HCT116 (cell line): ENCODE measurements around the gene CCDC85B. TPM values are rescaled to one million over a fixed set of nuclear protein-coding genes. Genes with fewer than 3 reads are reported as not detected.

Experiments
- ATAC-seq: fragments of 200-7000 bp; cut with Tn5 transposase; 2 replicates; pipeline ENCODE4 v1.9.1; 2020; ENCODE audit warnings: mild to moderate bottlenecking, moderate library complexity
- BruUV-seq: library from RNA; stranded (reverse); fragments of 400-500 nt; replicated peaks from 2 replicates; lab custom pipeline; 2021; lab: Mats Ljungman, UMichigan
- CTCF ChIA-PET: fragments of 300-600 bp; sonication (Branson Sonifier 250); formaldehyde crosslinking; loops from one replicate; lab custom pipeline; 2021; ENCODE audit warnings: antibody characterized with exemption; lab: Charles Lee
- POLR2A ChIA-PET: fragments of 300-600, 350-600 bp; sonication (Branson Sonifier 250); formaldehyde crosslinking; loops from one replicate; lab custom pipeline; 2021; ENCODE audit warnings: antibody characterized with exemption; lab: Charles Lee
- RAD21 ChIA-PET, 2 experiments: fragments of 300-600 bp; sonication (Branson Sonifier 250); formaldehyde crosslinking; loops; one replicate each; lab custom pipeline; 2023; ENCODE audit warnings: low total read pairs in 2 of 2; ENCODE audit not compliant: uncharacterized antibody in 2 of 2, unreplicated experiment in 2 of 2, low non-redundant PET in 1 of 2; lab: Charles Lee
- DNase-seq: peaks from one replicate; pipeline ENCODE4 v3.0.0-alpha.2; 2010; ENCODE audit warnings: low read depth, low spot score
- H2AFZ ChIP-seq: fragments of 200-600 bp; shearing (Covaris generic), sonication (generic); 2 replicates; pipeline ENCODE4 v1.6.1; 2017; ENCODE audit warnings: low read depth, mixed run types, mixed read lengths, antibody characterized with exemption, low read length; ENCODE audit not compliant: poor library complexity, severe bottlenecking
- H3K27ac ChIP-seq: 2 replicates; pipeline ENCODE4 v1.5.1; 2012; ENCODE audit warnings: low read depth, low read length
- H3K27me3 ChIP-seq: fragments of 200-600 bp; sonication (generic); 2 replicates; pipeline ENCODE4 v1.6.1; 2016; ENCODE audit warnings: mixed run types, low read length, mixed read lengths; ENCODE audit not compliant: insufficient read depth
- H3K36me3 ChIP-seq, 2 experiments: fragments of 200-500 bp in 1 of 2; fragments of 200-600 bp in 1 of 2; sonication (Bioruptor generic) in 1 of 2; sonication (generic) in 1 of 2; 2 replicates each; pipeline versions ENCODE4 v1.5.1 to v1.6.1; 2014 to 2016; ENCODE audit warnings: low read length in 2 of 2, inconsistent platforms in 1 of 2, mixed read lengths in 1 of 2, mixed run types in 1 of 2; ENCODE audit not compliant: insufficient read depth in 2 of 2, control insufficient read depth in 1 of 2
- H3K4me1 ChIP-seq, 2 experiments: fragments of 200-600 bp in 1 of 2; sonication (generic) in 1 of 2; 2 replicates each; pipeline versions ENCODE4 v1.5.1 to v1.6.1; 2012 to 2017; ENCODE audit warnings: low read length in 2 of 2, inconsistent platforms in 1 of 2, mild to moderate bottlenecking in 1 of 2, mixed read lengths in 1 of 2, mixed run types in 1 of 2, moderate library complexity in 1 of 2; ENCODE audit not compliant: insufficient read depth in 2 of 2, control insufficient read depth in 1 of 2
- H3K4me2 ChIP-seq: fragments of 200-600 bp; sonication (generic); 2 replicates; pipeline ENCODE4 v1.6.1; 2017; ENCODE audit warnings: mixed run types, low read length, mixed read lengths
- H3K4me3 ChIP-seq, 2 experiments: fragments of 200-600 bp in 1 of 2; sonication (generic) in 1 of 2; replicated peaks in 1 of 2; 2 replicates each; pipeline ENCODE4 v1.5.1; 2011 to 2016; ENCODE audit warnings: low read length in 2 of 2, control low read depth in 1 of 2, low read depth in 1 of 2, mild to moderate bottlenecking in 1 of 2, mixed read lengths in 1 of 2, mixed run types in 1 of 2
- H3K79me2 ChIP-seq: fragments of 200-600 bp; sonication (generic); 2 replicates; pipeline ENCODE4 v1.6.1; 2017; ENCODE audit warnings: mild to moderate bottlenecking, mixed run types, low read length, moderate library complexity, mixed read lengths; ENCODE audit not compliant: insufficient read depth
- H3K9ac ChIP-seq: fragments of 200-600 bp; sonication (generic); 2 replicates; pipeline ENCODE4 v1.6.1; 2016; ENCODE audit warnings: low read length, mixed read lengths
- H3K9me2 ChIP-seq: fragments of 200-600 bp; sonication (generic), shearing (Covaris generic); 2 replicates; pipeline ENCODE4 v1.6.1; 2017; ENCODE audit warnings: mixed run types, mild to moderate bottlenecking, moderate library complexity; ENCODE audit not compliant: insufficient read depth
- H3K9me3 ChIP-seq, 2 experiments: fragments of 200-500 bp in 1 of 2; fragments of 200-600 bp in 1 of 2; sonication (Bioruptor generic) in 1 of 2; sonication (generic) in 1 of 2; 2 replicates each; pipeline ENCODE4 v1.6.1; 2014 to 2017; ENCODE audit warnings: low read length in 2 of 2, mixed read lengths in 2 of 2, inconsistent platforms in 1 of 2, low read depth in 1 of 2, mild to moderate bottlenecking in 1 of 2, mixed run types in 1 of 2, moderate library complexity in 1 of 2; ENCODE audit not compliant: control insufficient read depth in 1 of 2, insufficient read depth in 1 of 2
- H4K20me1 ChIP-seq: fragments of 200-600 bp; sonication (generic), shearing (Covaris generic); 2 replicates; pipeline ENCODE4 v1.6.1; 2017; ENCODE audit warnings: mixed run types, mild to moderate bottlenecking, moderate library complexity; ENCODE audit not compliant: insufficient read depth
- CBX3 ChIP-seq: IDR thresholded peaks from 2 replicates; pipeline ENCODE4 v1.6.1; 2012; ENCODE audit warnings: low read depth
- EGR1 ChIP-seq: IDR thresholded peaks from 2 replicates; pipeline ENCODE4 v1.6.1; 2012; ENCODE audit warnings: low read depth
- ELF1 ChIP-seq: IDR thresholded peaks from 2 replicates; pipeline ENCODE4 v1.6.1; 2012; ENCODE audit warnings: low read depth, borderline replicate concordance
- EZH2 ChIP-seq: fragments of 200-600 bp; sonication (generic); IDR thresholded peaks from 2 replicates; pipeline ENCODE4 v1.6.1; 2017; ENCODE audit warnings: antibody characterized with exemption, mixed run types
- FOSL1 ChIP-seq: IDR thresholded peaks from 2 replicates; pipeline ENCODE4 v1.6.1; 2012; ENCODE audit warnings: low read depth
- JUND ChIP-seq: IDR thresholded peaks from 2 replicates; pipeline ENCODE4 v1.6.1; 2012
- POLR2A ChIP-seq: IDR thresholded peaks from 2 replicates; pipeline ENCODE4 v1.7.0; 2011; ENCODE audit warnings: borderline replicate concordance; ENCODE audit not compliant: insufficient read depth, insufficient read length; ENCODE audit errors: extremely low read depth
- SIN3A ChIP-seq: IDR thresholded peaks from 2 replicates; pipeline ENCODE4 v1.6.1; 2012; ENCODE audit warnings: low read depth
- SP1 ChIP-seq: IDR thresholded peaks from 2 replicates; pipeline ENCODE4 v1.6.1; 2012; ENCODE audit warnings: low read depth
- SRF ChIP-seq: IDR thresholded peaks from 2 replicates; pipeline ENCODE4 v1.6.1; 2012; ENCODE audit warnings: low read depth
- TCF7L2 ChIP-seq: IDR thresholded peaks from 2 replicates; pipeline ENCODE4 v1.7.0; 2011; ENCODE audit warnings: borderline replicate concordance, inconsistent platforms; ENCODE audit not compliant: insufficient read depth, insufficient read length; ENCODE audit errors: extremely low read depth
- ZFX ChIP-seq: fragments of 450-650 bp; IDR thresholded peaks from 2 replicates; pipeline ENCODE4 v1.6.1; 2017
- ZNF274 ChIP-seq: fragments of 200-500 bp; sonication (Bioruptor generic); IDR thresholded peaks from 2 replicates; pipeline ENCODE4 v1.6.1; 2014; ENCODE audit warnings: mild to moderate bottlenecking, low read depth, low read length, inconsistent platforms
- intact Hi-C: fragments of 100-400 bp; cut with micrococcal nuclease; formaldehyde crosslinking; loops from 2 replicates; pipeline ENCODE4 v1.10.0; 2022
- total RNA-seq: library from RNA; stranded (reverse); gene quantifications from one replicate; pipeline ENCODE4 v1.2.1, GENCODE V29; 2021; ENCODE audit not compliant: unreplicated experiment
- TF ChIP-seq, protein P1 (sequence below): IDR thresholded peaks from 2 replicates; pipeline ENCODE4 v1.6.1; 2012
- TF ChIP-seq, protein P2 (sequence below), 3 experiments: fragments of 200-600 bp in 1 of 3; sonication (generic) in 1 of 3; IDR thresholded peaks in 2 of 3; conservative IDR thresholded peaks in 1 of 3; 2 replicates each; pipeline ENCODE4 v1.5.1; 2012 to 2017; ENCODE audit warnings: low read depth in 2 of 3, low read length in 2 of 3, antibody characterized with exemption in 1 of 3, borderline replicate concordance in 1 of 3, control low read depth in 1 of 3, mild to moderate bottlenecking in 1 of 3, mixed read lengths in 1 of 3, mixed run types in 1 of 3, moderate library complexity in 1 of 3; ENCODE audit not compliant: insufficient read depth in 1 of 3

Gene CCDC85B
- total RNA-seq, 1 experiment from 2014 or later, result 84.3 TPM

DNA sequence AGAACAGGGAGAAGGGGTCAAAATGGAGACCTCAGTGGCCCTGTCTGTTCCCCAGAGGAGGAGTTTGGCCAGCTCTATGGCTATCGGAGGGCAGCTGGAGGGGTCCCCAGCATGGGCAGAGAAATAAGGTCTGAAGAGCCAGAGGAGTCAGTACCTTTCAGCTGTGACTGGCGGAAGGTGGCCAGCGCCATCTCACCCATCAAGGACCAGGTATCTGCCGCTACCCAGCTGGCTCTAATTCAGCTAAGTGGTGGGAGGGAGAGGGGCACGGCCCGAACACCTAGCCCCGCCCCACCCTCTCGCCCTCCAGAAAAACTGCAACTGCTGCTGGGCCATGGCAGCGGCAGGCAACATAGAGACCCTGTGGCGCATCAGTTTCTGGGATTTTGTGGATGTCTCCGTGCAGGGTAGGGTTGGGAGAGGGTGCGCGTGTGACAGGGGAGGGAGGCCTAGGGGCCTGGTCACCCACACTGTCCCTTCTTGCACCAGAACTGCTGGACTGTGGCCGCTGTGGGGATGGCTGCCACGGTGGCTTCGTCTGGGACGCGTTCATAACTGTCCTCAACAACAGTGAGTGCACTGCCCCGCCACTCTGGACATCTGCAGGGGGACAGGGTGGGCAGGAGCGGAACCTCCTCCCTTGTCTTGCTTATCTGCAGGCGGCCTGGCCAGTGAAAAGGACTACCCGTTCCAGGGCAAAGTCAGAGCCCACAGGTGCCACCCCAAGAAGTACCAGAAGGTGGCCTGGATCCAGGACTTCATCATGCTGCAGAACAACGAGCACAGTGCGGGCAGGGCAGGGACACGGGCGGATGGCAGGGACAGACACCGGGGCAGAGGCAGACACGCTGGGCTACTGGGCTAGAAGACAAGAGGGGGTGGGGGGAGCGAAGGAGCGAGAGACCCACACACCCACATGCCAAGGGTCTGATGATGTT, 8.1 kb upstream of the CCDC85B start:
- no peak for ATAC-seq

More for the DNA sequence above, 8.1 kb upstream of the CCDC85B start:
- CTCF ChIA-PET, result no interaction called here
- Histone ChIP-seq H3K4me1 (peaks cover 7 to 21% of the 10 kb centered on the region in 2 experiments), H3K9me3 (no peaks in the 10 kb centered on the region), H2AFZ (no peak overlapping the region), H3K4me3 (no peak overlapping the region), H3K36me3 (peaks cover 14 to 50% of the 10 kb centered on the region in 2 experiments), H3K4me2 (no peak overlapping the region), H3K79me2 (peaks cover 32% of the 10 kb centered on the region), H3K9ac (no peak overlapping the region), H3K27ac (no peak overlapping the region), H4K20me1 (no peaks in the 10 kb centered on the region), H3K9me2 (no peaks in the 10 kb centered on the region), H3K27me3 (no peaks in the 10 kb centered on the region)
- TF ChIP-seq POLR2A (no peak), FOSL1 (no peak), SP1 (no peak), EGR1 (no peak), SIN3A (no peak), ZFX (no peak), TCF7L2 (no peak), ELF1 (no peak), CBX3 (no peak), JUND (no peak), SRF (no peak), EZH2 (no peak), ZNF274 (no peak)
- TF ChIP-seq, protein P1, sequence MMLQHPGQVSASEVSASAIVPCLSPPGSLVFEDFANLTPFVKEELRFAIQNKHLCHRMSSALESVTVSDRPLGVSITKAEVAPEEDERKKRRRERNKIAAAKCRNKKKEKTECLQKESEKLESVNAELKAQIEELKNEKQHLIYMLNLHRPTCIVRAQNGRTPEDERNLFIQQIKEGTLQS, result no peak
- TF ChIP-seq, protein P2, sequence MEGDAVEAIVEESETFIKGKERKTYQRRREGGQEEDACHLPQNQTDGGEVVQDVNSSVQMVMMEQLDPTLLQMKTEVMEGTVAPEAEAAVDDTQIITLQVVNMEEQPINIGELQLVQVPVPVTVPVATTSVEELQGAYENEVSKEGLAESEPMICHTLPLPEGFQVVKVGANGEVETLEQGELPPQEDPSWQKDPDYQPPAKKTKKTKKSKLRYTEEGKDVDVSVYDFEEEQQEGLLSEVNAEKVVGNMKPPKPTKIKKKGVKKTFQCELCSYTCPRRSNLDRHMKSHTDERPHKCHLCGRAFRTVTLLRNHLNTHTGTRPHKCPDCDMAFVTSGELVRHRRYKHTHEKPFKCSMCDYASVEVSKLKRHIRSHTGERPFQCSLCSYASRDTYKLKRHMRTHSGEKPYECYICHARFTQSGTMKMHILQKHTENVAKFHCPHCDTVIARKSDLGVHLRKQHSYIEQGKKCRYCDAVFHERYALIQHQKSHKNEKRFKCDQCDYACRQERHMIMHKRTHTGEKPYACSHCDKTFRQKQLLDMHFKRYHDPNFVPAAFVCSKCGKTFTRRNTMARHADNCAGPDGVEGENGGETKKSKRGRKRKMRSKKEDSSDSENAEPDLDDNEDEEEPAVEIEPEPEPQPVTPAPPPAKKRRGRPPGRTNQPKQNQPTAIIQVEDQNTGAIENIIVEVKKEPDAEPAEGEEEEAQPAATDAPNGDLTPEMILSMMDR (IDR thresholded peaks at IDR 0.05 in 2 of 3, conservative IDR thresholded peaks at IDR 0.05 in 1 of 3; ENCODE audit: borderline replicate concordance in 1 of 3, insufficient read depth in 1 of 3, low read depth in 2 of 3, low read length in 2 of 3), result no peak
- RAD21 ChIA-PET, result no interaction called here
- intact Hi-C loops, result no loop called here
- POLR2A ChIA-PET, result interaction anchor here (1.0 to 1.4 kb wide), 3 partner anchors 8 to 23 kb away, joined by 3 to 6 read pairs (median 3); partner anchors contain the start of genes CCDC85B and MUS81
- DNase-seq, result no peak
- no TSS peak for BruUV-seq
